Choroid plexus epithelial cell (primary cell): Measurements from ENCODE around the gene HIVEP3.

Experiments
- DNase-seq: peaks from one replicate; pipeline ENCODE4 v3.0.0-alpha.2; 2010; ENCODE audit warnings: low read depth
- H3K4me3 ChIP-seq: 2 replicates; pipeline ENCODE4 v1.5.1; 2011; ENCODE audit warnings: low read depth, mild to moderate bottlenecking, control low read depth, low read length, moderate library complexity
- CTCF ChIP-seq: conservative IDR thresholded peaks from 2 replicates; pipeline ENCODE4 v1.5.1; 2011; ENCODE audit warnings: low read depth, mild to moderate bottlenecking, control low read depth, inconsistent platforms, low read length, moderate library complexity

Gene HIVEP3

DNA sequence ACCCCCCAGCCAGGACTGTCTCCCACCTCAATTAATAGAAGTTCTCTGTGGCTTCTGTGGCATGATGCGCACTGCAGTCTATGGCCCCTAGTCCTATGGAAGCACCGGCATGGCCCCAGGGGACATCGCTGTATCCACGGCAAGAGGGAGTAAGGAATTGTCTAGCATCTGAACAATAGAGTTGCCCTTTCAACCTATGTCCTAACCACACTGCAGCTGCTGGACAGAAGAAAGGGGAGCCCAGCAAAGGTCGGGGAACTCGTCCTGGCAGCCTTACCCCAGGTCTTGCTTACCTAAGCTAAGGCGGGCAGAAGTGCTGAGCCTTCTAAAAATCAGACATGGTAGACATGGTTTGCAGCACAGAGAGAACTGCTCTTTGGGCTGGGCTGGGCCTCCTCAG lies 330.9 kb downstream of the HIVEP3 start:
- no peak overlapping the region for H3K4me3 ChIP-seq
- DNase-seq, result no peak
- no peak for TF ChIP-seq CTCF

- DNase-seq, result no peak
- no peak overlapping the region for H3K4me3 ChIP-seq
- no peak for TF ChIP-seq CTCF
Observed at GRCh38 chr1:41586230-41586629, 332.5 kb downstream of the HIVEP3 start.

- no peak for DNase-seq
- H3K4me3 ChIP-seq, result no peak overlapping the region
- peak; percentile 6 for TF ChIP-seq CTCF
Observed at GRCh38 chr1:41583658-41584547, 334.8 kb downstream of the HIVEP3 start.

- no peak for TF ChIP-seq CTCF
- H3K4me3 ChIP-seq, result no peak overlapping the region
- DNase-seq, result no peak
Observed at GRCh38 chr1:41582851-41583657, 335.7 kb downstream of the HIVEP3 start.

DNA sequence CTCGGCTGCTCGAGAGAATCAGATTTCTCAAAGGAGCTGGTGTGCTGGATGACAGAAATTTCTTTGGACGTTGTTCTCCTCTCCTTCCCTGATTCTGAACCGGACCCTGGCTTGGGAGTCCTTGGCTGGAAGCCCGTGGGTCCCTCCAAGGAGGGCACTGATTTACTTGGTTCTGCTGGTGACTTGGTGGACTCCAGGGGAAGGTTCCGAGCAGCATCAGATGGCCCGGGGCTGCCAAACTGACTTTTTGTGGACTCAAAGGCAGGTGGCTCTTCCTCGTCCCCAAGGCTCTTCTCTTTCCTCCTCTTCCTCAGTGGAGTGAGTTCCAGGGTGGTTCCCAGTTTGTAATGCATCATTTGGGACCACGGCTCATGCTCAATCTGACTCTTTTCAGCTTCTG lies 336.4 kb downstream of the HIVEP3 start:
- TF ChIP-seq CTCF, result no peak
- DNase-seq, result no peak
- H3K4me3 ChIP-seq, result no peak overlapping the region

- H3K4me3 ChIP-seq, result no peak overlapping the region
- no peak for TF ChIP-seq CTCF
- no peak for DNase-seq
Observed at GRCh38 chr1:41582004-41582325, 336.8 kb downstream of the HIVEP3 start.
